GM21528 (cell line): ENCODE data around the gene MYO9A.

Source experiments
- ATAC-seq: cut with Tn5 transposase; IDR thresholded peaks from one replicate; pipeline ENCODE4 v1.9.1; 2021; ENCODE audit warnings: mild to moderate bottlenecking, moderate library complexity; ENCODE audit not compliant: unreplicated experiment, low FRiP score

Gene MYO9A

GRCh38 chr15:72118017-72118978 lies at the start of gene MYO9A, which contains the start of gene SENP8:
TSS of gene MYO9A (minus strand) at chr15:72118150. CDS start at chr15:72046563, 71,587 bp downstream.
TSS of gene SENP8 (plus strand) at chr15:72118403. CDS start at chr15:72139624, 21,221 bp downstream.
- ATAC-seq, result peak; percentile 66

GRCh38 chr15:72167445-72167844 lies 49.5 kb upstream of the MYO9A start:
- no peak for ATAC-seq

GRCh38 chr15:72166716-72167417 lies 48.9 kb upstream of the MYO9A start:
- no peak for ATAC-seq

GRCh38 chr15:72163719-72164118 lies 45.8 kb upstream of the MYO9A start:
- ATAC-seq, result no peak

- ATAC-seq, result no peak
Observed at GRCh38 chr15:72162569-72162968, 44.6 kb upstream of the MYO9A start.

- no peak for ATAC-seq
Observed at GRCh38 chr15:72161361-72162132, 43.6 kb upstream of the MYO9A start.

- no peak for ATAC-seq
Observed at GRCh38 chr15:72160696-72161245, 42.8 kb upstream of the MYO9A start.

- ATAC-seq, result no peak
Observed at GRCh38 chr15:72156928-72157327, 39.0 kb upstream of the MYO9A start.

GRCh38 chr15:72155635-72156616 lies 38.0 kb upstream of the MYO9A start:
- ATAC-seq, result no peak

- no peak for ATAC-seq
Observed at GRCh38 chr15:72155003-72155621, 37.2 kb upstream of the MYO9A start.

- no peak for ATAC-seq
Observed at GRCh38 chr15:72154316-72154715, 36.4 kb upstream of the MYO9A start.

- ATAC-seq, result no peak
Observed at GRCh38 chr15:72153269-72154000, 35.5 kb upstream of the MYO9A start.

- no peak for ATAC-seq
Observed at GRCh38 chr15:72147418-72147817, 29.5 kb upstream of the MYO9A start.

GRCh38 chr15:72146934-72147333 lies 29.0 kb upstream of the MYO9A start:
- no peak for ATAC-seq

GRCh38 chr15:72146221-72146620 lies 28.3 kb upstream of the MYO9A start:
- ATAC-seq, result no peak

- peak; percentile 99 for ATAC-seq
Observed at GRCh38 chr15:72141171-72142084, 23.5 kb upstream of the MYO9A start.

GRCh38 chr15:72140088-72140487 lies 22.1 kb upstream of the MYO9A start:
- no peak for ATAC-seq
